GF-D8 (cell line): ENCODE measurements around the gene KCNK6.
A peak's percentile ranks its signal among the peaks of the same experiment; 100 is the strongest.

Experiments used
- DNase-seq: peaks from one replicate; lab custom pipeline; 2025; lab: John Stamatoyannopoulos, UW

The KCNK6 gene

GRCh38 chr19:38298821-38299680, 20.6 kb upstream of the KCNK6 start:
- DNase-seq = no peak

GRCh38 chr19:38303517-38304351, 15.9 kb upstream of the KCNK6 start, which contains the start of gene C19orf33:
Gene C19orf33 (plus strand): TSS chr19:38304251. CDS start chr19:38304262, 11 bp downstream.
- DNase-seq = no peak

- no peak for DNase-seq
These were observed 15.2 kb upstream of the KCNK6 start for GRCh38 chr19:38304352-38304865.

- DNase-seq = no peak
These were observed 14.7 kb upstream of the KCNK6 start for GRCh38 chr19:38304866-38305429.

- DNase-seq = no peak
These were observed 13.4 kb upstream of the KCNK6 start for GRCh38 chr19:38306236-38306635.

- no peak for DNase-seq
These were observed 12.6 kb upstream of the KCNK6 start for GRCh38 chr19:38307076-38307475.

- DNase-seq = no peak
These were observed 12.0 kb upstream of the KCNK6 start for GRCh38 chr19:38307597-38307996.

GRCh38 chr19:38308006-38308766, 11.5 kb upstream of the KCNK6 start:
- DNase-seq = no peak

GRCh38 chr19:38308926-38309614, 10.6 kb upstream of the KCNK6 start:
- no peak for DNase-seq

GRCh38 chr19:38309615-38310278, 9.9 kb upstream of the KCNK6 start:
- no peak for DNase-seq

GRCh38 chr19:38310279-38310670, 9.4 kb upstream of the KCNK6 start:
- no peak for DNase-seq

- DNase-seq = no peak
These were observed 8.7 kb upstream of the KCNK6 start for GRCh38 chr19:38310986-38311385.

- peak; percentile 96 for DNase-seq
These were observed 3.8 kb upstream of the KCNK6 start, which contains the start of gene YIF1B for GRCh38 chr19:38315657-38316476. Gene YIF1B (minus strand): TSS chr19:38315947. CDS start chr19:38315917, 30 bp downstream.

GRCh38 chr19:38316477-38317067, 3.1 kb upstream of the KCNK6 start:
- DNase-seq = no peak

GRCh38 chr19:38317104-38317612, 2.5 kb upstream of the KCNK6 start:
- DNase-seq = peak; percentile 93

GRCh38 chr19:38318660-38319059, 985 bp upstream of the KCNK6 start:
- no peak for DNase-seq

GRCh38 chr19:38320969-38321339, 1.3 kb downstream of the KCNK6 start:
- no peak for DNase-seq

- no peak for DNase-seq
These were observed 2.1 kb downstream of the KCNK6 start for GRCh38 chr19:38321646-38322196.

GRCh38 chr19:38323291-38323690, 3.6 kb downstream of the KCNK6 start:
- DNase-seq = no peak
